A673 (cell line): ENCODE measurements around the gene FLVCR2.

ENCODE experiments used
- CTCF ChIP-seq: fragments of 300-800, 200-600 bp; sonication (generic); conservative IDR thresholded peaks from 2 replicates; pipeline ENCODE4 v1.5.1; 2017; ENCODE audit warnings: low read depth, mild to moderate bottlenecking, antibody characterized with exemption, low read length, moderate library complexity, mixed read lengths
- EZH2 ChIP-seq: fragments of 200-600 bp; sonication (generic); IDR thresholded peaks from 2 replicates; pipeline ENCODE4 v1.6.1; 2017; ENCODE audit warnings: borderline replicate concordance, low read depth, mild to moderate bottlenecking, mixed read lengths, antibody characterized with exemption, low read length; ENCODE audit not compliant: poor library complexity, severe bottlenecking

GRCh38 chr14:75539561-75540478, 38.6 kb upstream of the FLVCR2 start:
- TF ChIP-seq EZH2 = no peak
- TF ChIP-seq CTCF = no peak
